Panc1 (cell line): ENCODE data around the gene AGA. TPM values are rescaled to one million over a fixed set of nuclear protein-coding genes. Genes with fewer than 3 reads are reported as not detected.

Source experiments
- ATAC-seq: fragments of 200-7000 bp; cut with Tn5 transposase; 2 replicates; pipeline ENCODE4 v1.9.1; 2020; ENCODE audit warnings: mild to moderate bottlenecking, moderate library complexity
- BruUV-seq: library from RNA; stranded (reverse); fragments of 400-500 nt; replicated peaks from 2 replicates; lab custom pipeline; 2021; lab: Mats Ljungman, UMichigan
- CTCF ChIA-PET: fragments of 300-600 bp; sonication (Branson Sonifier 250); formaldehyde crosslinking; loops from one replicate; lab custom pipeline; 2022; ENCODE audit warnings: antibody characterized with exemption; lab: Charles Lee
- POLR2A ChIA-PET: fragments of 300-600 bp; sonication (Branson Sonifier 250); formaldehyde crosslinking; loops from one replicate; lab custom pipeline; 2022; ENCODE audit warnings: antibody characterized with exemption; lab: Charles Lee
- DNase-seq: peaks from one replicate; pipeline ENCODE4 v3.0.0-alpha.2; 2010; ENCODE audit warnings: low read depth, low spot score
- H3K27ac ChIP-seq: 2 replicates; pipeline ENCODE4 v1.5.1; 2011; ENCODE audit warnings: mild to moderate bottlenecking, low read length, inconsistent platforms
- H3K27me3 ChIP-seq: fragments of 200-500 bp; sonication (Bioruptor generic); 2 replicates; pipeline ENCODE4 v1.6.0; 2014; ENCODE audit warnings: low read length, inconsistent platforms; ENCODE audit not compliant: control insufficient read depth, insufficient read depth
- H3K36me3 ChIP-seq: fragments of 200-500 bp; sonication (Bioruptor generic); 2 replicates; pipeline ENCODE4 v1.5.1; 2014; ENCODE audit warnings: inconsistent platforms, mild to moderate bottlenecking, low read length, moderate library complexity; ENCODE audit not compliant: control insufficient read depth, insufficient read depth
- H3K4me1 ChIP-seq: 2 replicates; pipeline ENCODE4 v1.5.1; 2011; ENCODE audit warnings: inconsistent platforms, mild to moderate bottlenecking, low read length, moderate library complexity; ENCODE audit not compliant: control insufficient read depth, insufficient read depth
- H3K4me3 ChIP-seq, 2 experiments: 2 replicates each; pipeline ENCODE4 v1.5.1; 2011 to 2012; ENCODE audit warnings: low read depth in 2 of 2, low read length in 2 of 2, mild to moderate bottlenecking in 2 of 2, inconsistent platforms in 1 of 2, moderate library complexity in 1 of 2
- H3K9me3 ChIP-seq: fragments of 200-500 bp; sonication (Bioruptor generic); 2 replicates; pipeline ENCODE4 v1.5.1; 2014; ENCODE audit warnings: low read depth, mild to moderate bottlenecking, inconsistent platforms, low read length, moderate library complexity; ENCODE audit not compliant: control insufficient read depth, insufficient read depth
- POLR2AphosphoS5 ChIP-seq: IDR thresholded peaks from 2 replicates; pipeline ENCODE4 v1.6.1; 2012; ENCODE audit warnings: mild to moderate bottlenecking, low read depth, low read length, moderate library complexity
- SIN3A ChIP-seq: IDR thresholded peaks from 2 replicates; pipeline ENCODE4 v1.6.1; 2012; ENCODE audit warnings: low read depth, mild to moderate bottlenecking, low read length, moderate library complexity, borderline replicate concordance; ENCODE audit not compliant: insufficient read depth
- TCF7L2 ChIP-seq: IDR thresholded peaks from 2 replicates; pipeline ENCODE4 v1.6.1; 2011; ENCODE audit warnings: mild to moderate bottlenecking, low read depth, low read length, inconsistent platforms
- in situ Hi-C: cut with HindIII; loops from 2 replicates; pipeline ENCODE4 v1.10.0; 2016; ENCODE audit warnings: low sequenced_read_pairs, low pct_unique_long_range_greater_than_20kb
- intact Hi-C: fragments of 100-400 bp; cut with micrococcal nuclease; formaldehyde crosslinking; loops from one replicate; pipeline ENCODE4 v1.10.0; 2022; ENCODE audit not compliant: unreplicated experiment
- total RNA-seq: library from RNA; stranded (reverse); gene quantifications from one replicate; pipeline ENCODE4 v1.2.1, GENCODE V29; 2021; ENCODE audit not compliant: unreplicated experiment
- TF ChIP-seq, protein P1 (sequence below): fragments of 450-650 bp; IDR thresholded peaks from 2 replicates; pipeline ENCODE4 v1.5.1; 2017; ENCODE audit warnings: mild to moderate bottlenecking
- TF ChIP-seq, protein P2 (sequence below), 2 experiments: IDR thresholded peaks; 2 replicates each; pipeline ENCODE4 v1.6.1; 2011 to 2012; ENCODE audit warnings: low read depth in 2 of 2, control low read depth in 1 of 2, low read length in 1 of 2, mild to moderate bottlenecking in 1 of 2, moderate library complexity in 1 of 2; ENCODE audit not compliant: insufficient read depth in 1 of 2

The AGA gene
- total RNA-seq, 1 experiment from 2014 or later, result 15.4 TPM

- no peak for DNase-seq
- H3K36me3 ChIP-seq, result no peaks in the 10 kb centered on the region
- no peaks in the 10 kb centered on the region for H3K4me1 ChIP-seq
- CTCF ChIA-PET, result no interaction called here
- H3K9me3 ChIP-seq, result no peaks in the 10 kb centered on the region
- in situ Hi-C loops, result no loop called here
- TF ChIP-seq, protein P1, sequence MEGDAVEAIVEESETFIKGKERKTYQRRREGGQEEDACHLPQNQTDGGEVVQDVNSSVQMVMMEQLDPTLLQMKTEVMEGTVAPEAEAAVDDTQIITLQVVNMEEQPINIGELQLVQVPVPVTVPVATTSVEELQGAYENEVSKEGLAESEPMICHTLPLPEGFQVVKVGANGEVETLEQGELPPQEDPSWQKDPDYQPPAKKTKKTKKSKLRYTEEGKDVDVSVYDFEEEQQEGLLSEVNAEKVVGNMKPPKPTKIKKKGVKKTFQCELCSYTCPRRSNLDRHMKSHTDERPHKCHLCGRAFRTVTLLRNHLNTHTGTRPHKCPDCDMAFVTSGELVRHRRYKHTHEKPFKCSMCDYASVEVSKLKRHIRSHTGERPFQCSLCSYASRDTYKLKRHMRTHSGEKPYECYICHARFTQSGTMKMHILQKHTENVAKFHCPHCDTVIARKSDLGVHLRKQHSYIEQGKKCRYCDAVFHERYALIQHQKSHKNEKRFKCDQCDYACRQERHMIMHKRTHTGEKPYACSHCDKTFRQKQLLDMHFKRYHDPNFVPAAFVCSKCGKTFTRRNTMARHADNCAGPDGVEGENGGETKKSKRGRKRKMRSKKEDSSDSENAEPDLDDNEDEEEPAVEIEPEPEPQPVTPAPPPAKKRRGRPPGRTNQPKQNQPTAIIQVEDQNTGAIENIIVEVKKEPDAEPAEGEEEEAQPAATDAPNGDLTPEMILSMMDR, result no peak
- TF ChIP-seq TCF7L2 (no peak), SIN3A (no peak), POLR2AphosphoS5 (no peak)
- TF ChIP-seq, protein P2, sequence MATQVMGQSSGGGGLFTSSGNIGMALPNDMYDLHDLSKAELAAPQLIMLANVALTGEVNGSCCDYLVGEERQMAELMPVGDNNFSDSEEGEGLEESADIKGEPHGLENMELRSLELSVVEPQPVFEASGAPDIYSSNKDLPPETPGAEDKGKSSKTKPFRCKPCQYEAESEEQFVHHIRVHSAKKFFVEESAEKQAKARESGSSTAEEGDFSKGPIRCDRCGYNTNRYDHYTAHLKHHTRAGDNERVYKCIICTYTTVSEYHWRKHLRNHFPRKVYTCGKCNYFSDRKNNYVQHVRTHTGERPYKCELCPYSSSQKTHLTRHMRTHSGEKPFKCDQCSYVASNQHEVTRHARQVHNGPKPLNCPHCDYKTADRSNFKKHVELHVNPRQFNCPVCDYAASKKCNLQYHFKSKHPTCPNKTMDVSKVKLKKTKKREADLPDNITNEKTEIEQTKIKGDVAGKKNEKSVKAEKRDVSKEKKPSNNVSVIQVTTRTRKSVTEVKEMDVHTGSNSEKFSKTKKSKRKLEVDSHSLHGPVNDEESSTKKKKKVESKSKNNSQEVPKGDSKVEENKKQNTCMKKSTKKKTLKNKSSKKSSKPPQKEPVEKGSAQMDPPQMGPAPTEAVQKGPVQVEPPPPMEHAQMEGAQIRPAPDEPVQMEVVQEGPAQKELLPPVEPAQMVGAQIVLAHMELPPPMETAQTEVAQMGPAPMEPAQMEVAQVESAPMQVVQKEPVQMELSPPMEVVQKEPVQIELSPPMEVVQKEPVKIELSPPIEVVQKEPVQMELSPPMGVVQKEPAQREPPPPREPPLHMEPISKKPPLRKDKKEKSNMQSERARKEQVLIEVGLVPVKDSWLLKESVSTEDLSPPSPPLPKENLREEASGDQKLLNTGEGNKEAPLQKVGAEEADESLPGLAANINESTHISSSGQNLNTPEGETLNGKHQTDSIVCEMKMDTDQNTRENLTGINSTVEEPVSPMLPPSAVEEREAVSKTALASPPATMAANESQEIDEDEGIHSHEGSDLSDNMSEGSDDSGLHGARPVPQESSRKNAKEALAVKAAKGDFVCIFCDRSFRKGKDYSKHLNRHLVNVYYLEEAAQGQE (IDR thresholded peaks at IDR 0.05; ENCODE audit: insufficient read depth in 1 of 2, low read depth in 2 of 2, low read length in 1 of 2), result no peak
- ATAC-seq, result no peak
- no peak overlapping the region for H3K27ac ChIP-seq
- intact Hi-C loops, result no loop called here
- POLR2A ChIA-PET, result no interaction called here
- H3K27me3 ChIP-seq, result no peaks in the 10 kb centered on the region
- BruUV-seq, result no TSS peak
- H3K4me3 ChIP-seq, result no peak overlapping the region
These were observed 45.7 kb upstream of the AGA start for GRCh38 chr4:177487977-177488376.

DNA sequence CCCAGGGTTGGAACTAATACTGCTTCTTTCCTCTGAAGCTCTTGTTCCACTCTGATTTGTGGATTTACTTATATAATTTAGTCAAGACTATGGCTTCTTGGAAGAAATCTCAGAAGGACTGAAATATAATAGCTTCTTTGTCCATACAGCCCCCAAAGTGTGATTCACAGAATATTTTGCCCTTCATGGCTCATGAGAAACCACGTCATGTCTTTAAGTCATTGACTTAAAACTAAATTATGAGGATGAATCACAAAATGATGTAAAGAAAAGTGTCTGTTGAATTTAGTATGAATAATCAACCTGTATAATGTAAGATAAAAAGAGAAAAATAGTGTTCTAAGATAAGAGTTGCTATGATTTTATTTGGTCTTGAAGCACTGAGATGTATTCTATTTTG, 43.3 kb upstream of the AGA start:
- no TSS peak for BruUV-seq
- DNase-seq, result no peak
- ChIA-PET CTCF (no interaction called here), POLR2A (no interaction called here)
- intact Hi-C loops (no loop called here), in situ Hi-C loops (no loop called here)
- Histone ChIP-seq H3K4me1 (no peaks in the 10 kb centered on the region), H3K36me3 (no peaks in the 10 kb centered on the region), H3K27me3 (no peaks in the 10 kb centered on the region), H3K27ac (no peak overlapping the region), H3K9me3 (no peaks in the 10 kb centered on the region), H3K4me3 (no peak overlapping the region)
- ATAC-seq, result no peak
- no peak for TF ChIP-seq TCF7L2
- no peak for TF ChIP-seq POLR2AphosphoS5
- TF ChIP-seq, protein P2 (IDR thresholded peaks at IDR 0.05; ENCODE audit: insufficient read depth in 1 of 2, low read depth in 2 of 2, low read length in 1 of 2), result no peak
- no peak for TF ChIP-seq SIN3A
- TF ChIP-seq, protein P1, result no peak
